ENCODE results near the gene SLC25A39. TPM values are rescaled to one million over a fixed set of nuclear protein-coding genes. Genes with fewer than 3 reads are reported as not detected.

The SLC25A39 gene
- total and polyA plus RNA-seq, 9 of the 15 experiments (the other 6 are each of a cell fraction or from before 2014, with no cell fraction given), result 4.8 to 267 (median 140) TPM

- no peak for TF ChIP-seq ZNF592 (IDR thresholded peaks at IDR 0.05)
- no peak for TF ChIP-seq SMARCA5 (IDR thresholded peaks at IDR 0.05)
These were observed 20.0 kb downstream of the SLC25A39 start (continued) for GRCh38 chr17:44304651-44305050.

- 10% methylated on average over 3 of the region's 3 CpGs for WGBS (ENCODE audit: insufficient coverage, low coverage, missing lambda C conversion rate)
- Histone ChIP-seq H3K27ac (ENCODE audit: extremely low read depth, low read depth, low read length) (no peak overlapping the region), H2AFZ (ENCODE audit: low read depth, low read length) (no peak overlapping the region), H3K4me1 (replicated peaks in 1 of 2; ENCODE audit: control insufficient read depth in 2 of 2, insufficient read depth in 2 of 2, low read length in 2 of 2) (peaks cover 2 to 5% of the 10 kb centered on the region in 2 experiments; a peak in 2 of 5 replicates), H3K9me3 (replicated peaks; ENCODE audit: control insufficient read depth, insufficient read depth, low read depth, low read length) (no peaks in the 10 kb centered on the region), H3K79me2 (ENCODE audit: control insufficient read depth, insufficient read depth, low read length) (no peaks in the 10 kb centered on the region), H3K4me2 (ENCODE audit: insufficient read depth, low read length) (no peak overlapping the region), H3K36me3 (ENCODE audit: control insufficient read depth, insufficient read depth, low read length) (no peaks in the 10 kb centered on the region), H3K9ac (ENCODE audit: insufficient read depth in 1 of 2, low read depth in 2 of 2, low read length in 2 of 2) (no peak overlapping the region), H3K4me3 (no peak overlapping the region), H4K20me1 (replicated peaks; ENCODE audit: control insufficient read depth, insufficient read depth, low read length) (no peaks in the 10 kb centered on the region), H3K27me3 (ENCODE audit: control insufficient read depth in 2 of 2, insufficient read depth in 2 of 2, low read length in 2 of 2) (peaks cover 5 to 6% of the 10 kb centered on the region in 2 experiments; a peak in 1 of 5 replicates), H3K9me1 (ENCODE audit: control insufficient read depth, insufficient read depth, low read length) (no peaks in the 10 kb centered on the region)
- DNase-seq (ENCODE audit: extremely low read depth in 1 of 4, low spot score in 3 of 4), result no peak
- FAIRE-seq, result peak; percentile 19
- BruUV-seq (replicated peaks), result no TSS peak
- ATAC-seq, result no peak
- intact Hi-C loops (cut with micrococcal nuclease) (no loop called here), in situ Hi-C loops (cut with MboI) (no loop called here)
- ChIA-PET CTCF (ENCODE audit: low intra/inter-chr PET ratio) (no interaction called here), POLR2A (interaction anchor here (1.4 to 1.7 kb wide), 2 partner anchors 10 to 19 kb away, joined by 4 to 7 read pairs; no protein-coding TSS in a partner anchor)
- TF ChIP-seq MAFF (IDR thresholded peaks at IDR 0.05; ENCODE audit: low read length) (no peak), ZNF511 (CRISPR knock-in tag; IDR thresholded peaks at IDR 0.05) (no peak), ZNF232 (CRISPR knock-in tag; IDR thresholded peaks at IDR 0.05) (no peak), ERF (CRISPR knock-in tag; IDR thresholded peaks at IDR 0.05) (no peak), BHLHE40 (IDR thresholded peaks at IDR 0.05; ENCODE audit: low read length) (no peak), KDM1A (IDR thresholded peaks at IDR 0.05) (no peak), ZZZ3 (IDR thresholded peaks at IDR 0.05) (no peak), PHB (CRISPR knock-in tag; IDR thresholded peaks at IDR 0.05) (no peak), GTF2B (IDR thresholded peaks at IDR 0.05; ENCODE audit: extremely low read depth, insufficient read length) (no peak)
- TF ChIP-seq, protein P1, sequence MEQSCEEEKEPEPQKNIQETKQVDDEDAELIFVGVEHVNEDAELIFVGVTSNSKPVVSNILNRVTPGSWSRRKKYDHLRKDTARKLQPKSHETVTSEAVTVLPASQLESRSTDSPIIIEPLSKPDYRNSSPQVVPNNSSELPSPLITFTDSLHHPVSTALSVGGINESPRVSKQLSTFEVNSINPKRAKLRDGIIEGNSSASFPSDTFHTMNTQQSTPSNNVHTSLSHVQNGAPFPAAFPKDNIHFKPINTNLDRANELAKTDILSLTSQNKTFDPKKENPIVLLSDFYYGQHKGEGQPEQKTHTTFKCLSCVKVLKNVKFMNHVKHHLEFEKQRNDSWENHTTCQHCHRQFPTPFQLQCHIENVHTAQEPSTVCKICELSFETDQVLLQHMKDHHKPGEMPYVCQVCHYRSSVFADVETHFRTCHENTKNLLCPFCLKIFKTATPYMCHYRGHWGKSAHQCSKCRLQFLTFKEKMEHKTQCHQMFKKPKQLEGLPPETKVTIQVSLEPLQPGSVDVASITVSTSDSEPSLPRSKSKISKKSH (CRISPR knock-in tag; IDR thresholded peaks at IDR 0.05), result no peak
- TF ChIP-seq, protein P2, sequence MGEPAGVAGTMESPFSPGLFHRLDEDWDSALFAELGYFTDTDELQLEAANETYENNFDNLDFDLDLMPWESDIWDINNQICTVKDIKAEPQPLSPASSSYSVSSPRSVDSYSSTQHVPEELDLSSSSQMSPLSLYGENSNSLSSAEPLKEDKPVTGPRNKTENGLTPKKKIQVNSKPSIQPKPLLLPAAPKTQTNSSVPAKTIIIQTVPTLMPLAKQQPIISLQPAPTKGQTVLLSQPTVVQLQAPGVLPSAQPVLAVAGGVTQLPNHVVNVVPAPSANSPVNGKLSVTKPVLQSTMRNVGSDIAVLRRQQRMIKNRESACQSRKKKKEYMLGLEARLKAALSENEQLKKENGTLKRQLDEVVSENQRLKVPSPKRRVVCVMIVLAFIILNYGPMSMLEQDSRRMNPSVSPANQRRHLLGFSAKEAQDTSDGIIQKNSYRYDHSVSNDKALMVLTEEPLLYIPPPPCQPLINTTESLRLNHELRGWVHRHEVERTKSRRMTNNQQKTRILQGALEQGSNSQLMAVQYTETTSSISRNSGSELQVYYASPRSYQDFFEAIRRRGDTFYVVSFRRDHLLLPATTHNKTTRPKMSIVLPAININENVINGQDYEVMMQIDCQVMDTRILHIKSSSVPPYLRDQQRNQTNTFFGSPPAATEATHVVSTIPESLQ (CRISPR knock-in tag; IDR thresholded peaks at IDR 0.05), result no peak
These were observed 26.6 kb downstream of the SLC25A39 start for GRCh38 chr17:44297975-44298374.
